ENCODE results near the gene PGM5. TPM values are rescaled to one million over a fixed set of nuclear protein-coding genes. Genes with fewer than 3 reads are reported as not detected.
"Not testable (repeated sequence)": the region's sequence is repeated elsewhere in the genome, so short reads cannot be mapped to it uniquely, and the experiment has no call there.

The PGM5 gene
- total RNA-seq, result 2.9 TPM

GRCh38 chr9:68356380-68357118 is at the start of gene PGM5:
Gene PGM5, plus strand, starts transcription at chr9:68356611. Its CDS starts 517 bp downstream, at chr9:68357128.
- ATAC-seq, result peak; percentile 88
- DNase-seq (ENCODE audit: low spot score), result not testable (repeated sequence)

- ATAC-seq, result peak; percentile 43
- DNase-seq (ENCODE audit: low spot score), result not testable (repeated sequence)
Measured at GRCh38 chr9:68307127-68307526, 49.3 kb upstream of the PGM5 start.

- ATAC-seq, result peak; percentile 45
Measured at GRCh38 chr9:68307654-68308053, 48.8 kb upstream of the PGM5 start.

GRCh38 chr9:68311208-68311607 is 45.2 kb upstream of the PGM5 start:
- DNase-seq (ENCODE audit: low spot score); ATAC-seq: not testable (repeated sequence)

More at GRCh38 chr9:68307654-68308053, 48.8 kb upstream of the PGM5 start:
- not testable (repeated sequence) for DNase-seq (ENCODE audit: low spot score)

GRCh38 chr9:68318209-68318608 is 38.2 kb upstream of the PGM5 start:
- not testable (repeated sequence) for DNase-seq (ENCODE audit: low spot score); ATAC-seq

GRCh38 chr9:68323749-68324148 is 32.7 kb upstream of the PGM5 start:
- DNase-seq (ENCODE audit: low spot score); ATAC-seq: not testable (repeated sequence)

GRCh38 chr9:68324518-68324917 is 31.9 kb upstream of the PGM5 start:
- ATAC-seq; DNase-seq (ENCODE audit: low spot score): not testable (repeated sequence)

- ATAC-seq; DNase-seq (ENCODE audit: low spot score): not testable (repeated sequence)
Measured at GRCh38 chr9:68329106-68329505, 27.3 kb upstream of the PGM5 start.

GRCh38 chr9:68330531-68331173 is 25.8 kb upstream of the PGM5 start:
- DNase-seq (ENCODE audit: low spot score); ATAC-seq: not testable (repeated sequence)

GRCh38 chr9:68332122-68332521 is 24.3 kb upstream of the PGM5 start:
- not testable (repeated sequence) for ATAC-seq; DNase-seq (ENCODE audit: low spot score)

GRCh38 chr9:68335935-68336334 is 20.5 kb upstream of the PGM5 start:
- not testable (repeated sequence) for DNase-seq (ENCODE audit: low spot score); ATAC-seq

GRCh38 chr9:68336639-68337339 is 19.6 kb upstream of the PGM5 start:
- not testable (repeated sequence) for DNase-seq (ENCODE audit: low spot score); ATAC-seq

GRCh38 chr9:68338000-68338399 is 18.4 kb upstream of the PGM5 start:
- ATAC-seq; DNase-seq (ENCODE audit: low spot score): not testable (repeated sequence)

- not testable (repeated sequence) for DNase-seq (ENCODE audit: low spot score)
- peak; percentile 99 for ATAC-seq
Measured at GRCh38 chr9:68342265-68343025, 14.0 kb upstream of the PGM5 start.

- not testable (repeated sequence) for DNase-seq (ENCODE audit: low spot score); ATAC-seq
Measured at GRCh38 chr9:68343242-68343641, 13.2 kb upstream of the PGM5 start.

GRCh38 chr9:68343992-68344391 is 12.4 kb upstream of the PGM5 start:
- not testable (repeated sequence) for ATAC-seq; DNase-seq (ENCODE audit: low spot score)

- DNase-seq (ENCODE audit: low spot score); ATAC-seq: not testable (repeated sequence)
Measured at GRCh38 chr9:68351689-68352088, 4.7 kb upstream of the PGM5 start.

- not testable (repeated sequence) for DNase-seq (ENCODE audit: low spot score); ATAC-seq
Measured at GRCh38 chr9:68355993-68356379, 425 bp upstream of the PGM5 start.

GRCh38 chr9:68357119-68357714 is 806 bp downstream of the PGM5 start:
- not testable (repeated sequence) for DNase-seq (ENCODE audit: low spot score)
- ATAC-seq, result peak; percentile 28
